ENCODE results near the gene HS3ST3B1.

HS3ST3B1 gene

DNA sequence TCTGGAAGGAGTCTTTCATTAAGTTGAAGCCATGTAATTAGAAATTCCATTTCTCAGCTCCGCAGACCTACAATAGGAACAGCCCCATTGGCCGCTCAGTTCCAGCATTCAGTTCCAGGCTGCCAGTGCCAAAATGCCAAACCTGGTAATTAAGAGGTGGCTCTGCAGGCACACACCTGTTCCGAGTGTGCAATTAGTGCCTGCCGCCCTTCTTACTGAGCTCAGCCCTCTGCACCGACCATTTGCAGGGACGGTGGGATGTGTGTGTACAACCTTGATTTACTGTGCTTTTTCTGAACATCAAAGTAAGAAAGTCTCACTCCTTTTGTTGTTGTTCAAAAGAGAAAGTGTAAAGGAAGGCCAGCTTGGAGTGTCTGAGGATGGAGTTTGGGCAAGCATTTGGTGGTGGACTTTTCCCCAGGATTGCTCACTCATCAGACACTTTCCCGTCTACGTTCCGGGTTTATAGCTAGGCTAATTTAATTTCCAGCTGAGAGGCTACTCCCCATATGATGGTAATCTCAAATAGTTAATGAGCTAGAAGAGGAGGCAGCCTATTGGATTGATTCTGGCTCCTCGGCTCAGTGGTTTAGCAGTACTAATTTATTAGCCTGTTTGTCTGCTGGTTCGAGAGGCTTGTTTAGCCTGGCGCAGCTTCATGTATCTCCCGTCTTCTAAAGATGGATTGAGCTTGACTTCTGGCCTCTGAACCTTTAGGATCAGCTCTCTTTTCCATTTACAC is 20.0 kb downstream of the HS3ST3B1 start:
- H3K4me3 ChIP-seq (ENCODE audit: low read length) = no peak overlapping the region
- TF ChIP-seq ZNF274 (IDR thresholded peaks at IDR 0.05; ENCODE audit: low read depth, low read length) = no peak

DNA sequence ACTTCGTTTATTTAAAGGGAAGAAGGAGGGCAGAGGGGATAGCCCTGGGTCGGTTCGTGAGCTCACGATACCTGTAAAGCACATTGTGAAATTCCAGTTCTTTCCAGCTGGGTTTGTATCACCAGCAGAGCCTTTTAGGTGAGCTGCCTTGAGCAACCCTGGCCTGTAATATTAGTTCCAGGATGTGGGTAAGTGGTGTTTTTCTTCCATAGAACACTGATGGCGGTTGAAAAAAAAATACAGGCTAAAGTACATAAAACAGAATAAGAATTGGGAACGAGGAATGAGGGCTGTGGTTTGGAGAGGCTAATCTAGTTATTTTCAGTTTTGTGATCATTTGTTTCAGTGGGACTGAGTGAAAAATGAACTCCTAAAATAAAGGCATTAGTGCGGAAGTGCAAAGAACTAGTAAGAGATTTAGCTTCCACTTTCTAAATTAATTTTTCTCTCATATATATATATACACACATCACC is 20.6 kb downstream of the HS3ST3B1 start:
- no peak overlapping the region for H3K4me3 ChIP-seq (ENCODE audit: low read length)
- TF ChIP-seq ZNF274 (IDR thresholded peaks at IDR 0.05; ENCODE audit: low read depth, low read length) = no peak

DNA sequence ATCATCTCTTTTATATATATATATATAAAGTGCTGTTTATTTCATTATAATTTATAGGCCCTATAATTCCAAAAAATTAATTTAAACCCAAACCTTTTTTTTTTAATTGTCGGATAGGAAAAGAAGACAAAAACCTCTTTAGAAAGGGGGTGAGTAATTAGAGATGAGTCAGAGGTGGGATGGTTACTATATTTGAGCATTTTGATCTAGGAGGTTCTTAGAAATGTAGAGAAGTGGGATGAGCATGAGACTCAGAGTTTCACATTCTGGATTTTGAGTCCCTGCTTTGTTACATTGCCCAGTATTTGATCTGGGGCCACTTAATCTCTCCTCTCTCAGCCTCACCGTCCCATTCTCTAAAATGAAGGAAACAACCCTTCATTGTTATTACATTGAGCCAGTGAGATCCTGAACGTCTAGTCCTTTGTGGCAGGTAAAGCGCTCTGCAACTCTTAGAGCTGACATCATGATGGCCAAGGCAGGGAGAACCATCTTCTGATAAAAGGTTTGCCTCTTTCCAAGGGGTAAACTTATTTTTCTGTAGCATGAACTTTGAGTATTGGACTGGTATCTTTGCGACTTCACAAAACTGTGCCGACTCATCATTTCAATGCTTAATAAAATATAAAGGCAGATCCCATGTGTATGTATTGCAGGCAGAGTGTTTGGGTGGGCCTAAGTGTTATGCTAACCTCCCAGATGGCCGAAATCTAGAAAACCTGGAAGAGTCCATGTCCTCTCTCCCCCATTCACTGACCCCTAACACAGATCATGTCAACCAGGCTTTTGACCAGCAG is 21.3 kb downstream of the HS3ST3B1 start:
- no peak for TF ChIP-seq ZNF274 (IDR thresholded peaks at IDR 0.05; ENCODE audit: low read depth, low read length)
- H3K4me3 ChIP-seq (ENCODE audit: low read length) = no peak overlapping the region

DNA sequence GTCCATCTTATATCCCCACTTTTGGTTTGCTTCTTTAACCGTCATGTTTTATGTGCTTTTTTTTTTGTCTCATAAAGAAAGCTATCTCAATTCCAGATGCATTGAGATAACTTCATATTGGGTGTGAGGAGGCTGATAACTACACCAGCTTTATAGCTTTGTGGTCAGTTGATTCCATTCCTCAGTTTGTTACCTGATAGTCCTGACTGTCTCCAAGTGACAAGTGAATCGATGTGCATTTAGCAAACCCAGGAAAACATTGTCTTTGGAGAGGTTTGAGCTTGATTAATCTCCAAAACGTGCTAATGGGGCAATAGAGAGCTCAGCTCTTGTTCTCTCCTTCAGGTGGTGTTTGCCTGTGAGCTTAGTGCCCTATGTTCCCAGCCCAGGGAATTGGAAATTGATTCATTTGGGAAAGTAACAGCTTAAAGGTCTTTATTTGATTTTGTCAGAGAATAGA is 22.7 kb downstream of the HS3ST3B1 start:
- no peak overlapping the region for H3K4me3 ChIP-seq (ENCODE audit: low read length)
- no peak for TF ChIP-seq ZNF274 (IDR thresholded peaks at IDR 0.05; ENCODE audit: low read depth, low read length)

- TF ChIP-seq ZNF274 (IDR thresholded peaks at IDR 0.05; ENCODE audit: low read depth, low read length) = no peak
- H3K4me3 ChIP-seq (ENCODE audit: low read length) = no peak overlapping the region
These were observed 24.8 kb downstream of the HS3ST3B1 start for GRCh38 chr17:14325618-14326167.

DNA sequence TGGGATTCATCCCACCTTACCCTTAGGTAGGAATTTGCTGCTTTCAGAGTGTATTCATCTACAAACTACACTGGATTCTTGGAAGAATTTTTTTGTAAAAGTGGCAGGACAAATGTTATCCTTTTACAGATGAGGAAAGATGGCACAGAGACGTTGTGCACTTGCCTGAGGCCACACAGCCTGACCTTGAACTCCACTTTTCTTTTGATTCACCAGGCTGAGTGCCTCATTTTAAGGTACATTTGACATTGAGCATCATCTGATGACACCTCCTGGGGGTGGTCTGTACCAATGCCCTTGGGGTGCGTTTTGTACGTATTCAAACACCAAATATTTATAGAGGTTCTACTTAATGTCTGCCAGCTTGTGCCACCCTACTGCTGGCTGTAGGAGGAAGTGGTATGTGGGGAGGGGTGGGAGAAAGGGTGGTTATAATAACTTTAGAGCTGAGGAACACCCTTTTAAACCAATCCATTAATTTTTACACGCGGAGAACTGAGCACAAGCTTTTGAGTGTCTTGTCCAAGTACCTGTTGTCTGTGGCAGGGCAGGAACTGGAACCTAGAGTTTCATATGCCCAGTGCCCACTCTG is 29.1 kb downstream of the HS3ST3B1 start:
- no peak for TF ChIP-seq ZNF274 (IDR thresholded peaks at IDR 0.05; ENCODE audit: low read depth, low read length)
- H3K4me3 ChIP-seq (ENCODE audit: low read length) = no peak overlapping the region

DNA sequence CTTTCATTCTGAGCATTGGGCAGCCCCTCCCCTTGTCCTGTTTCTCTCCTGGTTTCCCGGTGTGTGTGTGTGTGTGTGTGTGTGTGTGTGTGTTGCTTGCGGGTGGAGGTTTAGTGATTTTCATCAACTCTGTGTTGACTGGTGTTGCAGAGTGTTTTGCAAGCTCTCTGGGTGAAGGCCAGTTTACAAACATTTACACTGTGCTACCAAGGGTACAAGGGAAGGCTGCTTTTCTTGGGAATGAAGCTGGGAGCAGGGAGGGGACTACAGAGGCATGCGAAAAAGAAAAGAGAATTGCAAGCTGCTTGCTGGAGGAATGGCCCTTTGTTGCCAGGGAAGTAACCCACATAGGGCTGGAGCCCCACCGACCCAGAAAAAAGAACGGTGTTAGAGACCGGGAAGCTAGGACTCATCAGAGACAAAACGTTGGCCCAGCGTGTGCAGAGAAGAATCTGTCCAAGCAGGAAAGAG is 29.6 kb downstream of the HS3ST3B1 start:
- H3K4me3 ChIP-seq (ENCODE audit: low read length) = no peak overlapping the region
- no peak for TF ChIP-seq ZNF274 (IDR thresholded peaks at IDR 0.05; ENCODE audit: low read depth, low read length)

GRCh38 chr17:14331225-14331981 is 30.5 kb downstream of the HS3ST3B1 start:
- no peak overlapping the region for H3K4me3 ChIP-seq (ENCODE audit: low read length)
- no peak for TF ChIP-seq ZNF274 (IDR thresholded peaks at IDR 0.05; ENCODE audit: low read depth, low read length)

- H3K4me3 ChIP-seq (ENCODE audit: low read length) = no peak overlapping the region
- TF ChIP-seq ZNF274 (IDR thresholded peaks at IDR 0.05; ENCODE audit: low read depth, low read length) = no peak
These were observed 31.1 kb downstream of the HS3ST3B1 start for GRCh38 chr17:14331982-14332298.

DNA sequence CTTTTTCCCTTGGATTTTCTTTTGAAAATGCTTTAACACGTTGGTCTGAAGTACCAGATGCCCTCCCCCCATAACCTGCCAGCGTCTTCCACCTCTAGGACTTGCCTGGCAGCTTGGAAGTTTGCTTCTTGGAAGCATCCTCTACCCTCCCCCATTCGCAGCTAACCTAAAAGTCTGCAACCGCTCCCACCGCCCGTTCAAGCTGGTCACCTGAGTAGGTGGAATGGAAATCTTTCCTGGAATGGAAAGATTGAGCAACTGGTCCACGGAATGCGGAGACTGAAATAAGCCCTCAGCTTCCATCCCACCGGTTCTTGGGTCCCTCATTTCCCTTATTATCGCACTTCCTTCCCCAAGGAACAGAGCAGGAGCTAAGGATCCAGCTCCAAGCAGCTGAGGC is 31.4 kb downstream of the HS3ST3B1 start:
- no peak for TF ChIP-seq ZNF274 (IDR thresholded peaks at IDR 0.05; ENCODE audit: low read depth, low read length)
- no peak overlapping the region for H3K4me3 ChIP-seq (ENCODE audit: low read length)

GRCh38 chr17:14333506-14333905 is 32.6 kb downstream of the HS3ST3B1 start:
- no peak overlapping the region for H3K4me3 ChIP-seq (ENCODE audit: low read length)
- TF ChIP-seq ZNF274 (IDR thresholded peaks at IDR 0.05; ENCODE audit: low read depth, low read length) = no peak

GRCh38 chr17:14334276-14334840 is 33.5 kb downstream of the HS3ST3B1 start:
- no peak for TF ChIP-seq ZNF274 (IDR thresholded peaks at IDR 0.05; ENCODE audit: low read depth, low read length)
- H3K4me3 ChIP-seq (ENCODE audit: low read length) = no peak overlapping the region

- TF ChIP-seq ZNF274 (IDR thresholded peaks at IDR 0.05; ENCODE audit: low read depth, low read length) = no peak
- H3K4me3 ChIP-seq (ENCODE audit: low read length) = no peak overlapping the region
These were observed 34.0 kb downstream of the HS3ST3B1 start for GRCh38 chr17:14334919-14335318.

Data from GM08714 (cell line).